SH-SY5Y (cell line): ENCODE measurements around the gene GJB4.

Source experiments
- GATA2 ChIP-seq: IDR thresholded peaks from 2 replicates; pipeline ENCODE4 v1.6.1; 2011; ENCODE audit warnings: mild to moderate bottlenecking, low read depth, low read length
- GATA3 ChIP-seq: IDR thresholded peaks from 2 replicates; pipeline ENCODE4 v1.6.1; 2011; ENCODE audit warnings: low read depth, mild to moderate bottlenecking, low read length, moderate library complexity

DNA sequence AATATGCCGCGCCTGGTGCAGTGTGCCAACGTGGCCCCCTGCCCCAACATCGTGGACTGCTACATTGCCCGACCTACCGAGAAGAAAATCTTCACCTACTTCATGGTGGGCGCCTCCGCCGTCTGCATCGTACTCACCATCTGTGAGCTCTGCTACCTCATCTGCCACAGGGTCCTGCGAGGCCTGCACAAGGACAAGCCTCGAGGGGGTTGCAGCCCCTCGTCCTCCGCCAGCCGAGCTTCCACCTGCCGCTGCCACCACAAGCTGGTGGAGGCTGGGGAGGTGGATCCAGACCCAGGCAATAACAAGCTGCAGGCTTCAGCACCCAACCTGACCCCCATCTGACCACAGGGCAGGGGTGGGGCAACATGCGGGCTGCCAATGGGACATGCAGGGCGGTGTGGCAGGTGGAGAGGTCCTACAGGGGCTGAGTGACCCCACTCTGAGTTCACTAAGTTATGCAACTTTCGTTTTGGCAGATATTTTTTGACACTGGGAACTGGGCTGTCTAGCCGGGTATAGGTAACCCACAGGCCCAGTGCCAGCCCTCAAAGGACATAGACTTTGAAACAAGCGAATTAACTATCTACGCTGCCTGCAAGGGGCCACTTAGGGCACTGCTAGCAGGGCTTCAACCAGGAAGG is 25.8 kb downstream of the GJB4 start:
- no peak for TF ChIP-seq GATA2
- TF ChIP-seq GATA3, result no peak
